NCI-H460 (cell line): ENCODE measurements around the gene HABP4. TPM values are rescaled to one million over a fixed set of nuclear protein-coding genes. Genes with fewer than 3 reads are reported as not detected.

ENCODE experiments used
- DNase-seq: peaks from one replicate; pipeline ENCODE4 v3.0.0-alpha.2; 2016; ENCODE audit warnings: low read depth; ENCODE audit errors: extremely low read depth
- total RNA-seq: library from RNA; depleted of rRNA; stranded (reverse); fragments of >200 nt; shearing (Covaris generic); gene quantifications from 2 replicates; pipeline ENCODE4 v1.2.3, GENCODE V29; 2014

Gene HABP4
- total RNA-seq, 1 experiment from 2014 or later: 7.2 TPM

DNA sequence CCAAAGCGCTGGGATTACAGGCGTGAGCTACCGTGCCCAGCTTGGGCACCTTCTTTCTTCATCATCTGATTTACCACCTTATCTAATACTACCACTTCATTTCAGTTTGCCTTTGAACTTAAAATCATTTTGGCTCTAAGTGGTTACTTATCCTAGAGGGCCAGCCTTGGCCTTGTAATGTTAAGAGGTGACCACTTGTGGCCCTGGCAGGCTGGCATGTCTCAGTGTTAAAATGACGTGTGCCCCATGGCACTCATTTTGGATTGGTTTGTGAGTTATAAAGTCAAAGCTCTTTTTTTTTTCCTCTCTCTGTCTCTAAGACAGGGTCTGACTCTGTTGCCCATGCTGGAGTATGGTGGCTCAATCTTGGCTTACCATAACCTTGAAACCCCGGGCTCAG, 17.8 kb downstream of the HABP4 start:
- no peak for DNase-seq

DNA sequence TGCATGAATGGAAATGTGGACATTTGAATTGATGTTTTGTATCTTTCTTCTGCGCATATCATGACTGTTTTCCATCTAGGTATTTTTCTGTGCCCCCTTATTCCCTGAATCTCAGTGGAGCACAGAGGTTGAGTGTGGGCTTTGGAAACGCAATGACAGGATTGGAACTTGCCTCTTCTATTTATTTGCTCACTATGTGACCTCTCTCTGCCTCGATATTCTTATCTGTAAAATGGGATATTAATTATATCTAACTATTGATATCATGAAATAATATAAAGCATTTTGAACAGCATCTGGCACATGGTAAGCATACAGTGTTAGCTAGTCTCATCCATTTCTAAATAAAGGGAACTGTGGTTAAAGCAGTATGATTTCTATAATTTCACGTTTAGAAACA, 26.0 kb downstream of the HABP4 start:
- DNase-seq: no peak

DNA sequence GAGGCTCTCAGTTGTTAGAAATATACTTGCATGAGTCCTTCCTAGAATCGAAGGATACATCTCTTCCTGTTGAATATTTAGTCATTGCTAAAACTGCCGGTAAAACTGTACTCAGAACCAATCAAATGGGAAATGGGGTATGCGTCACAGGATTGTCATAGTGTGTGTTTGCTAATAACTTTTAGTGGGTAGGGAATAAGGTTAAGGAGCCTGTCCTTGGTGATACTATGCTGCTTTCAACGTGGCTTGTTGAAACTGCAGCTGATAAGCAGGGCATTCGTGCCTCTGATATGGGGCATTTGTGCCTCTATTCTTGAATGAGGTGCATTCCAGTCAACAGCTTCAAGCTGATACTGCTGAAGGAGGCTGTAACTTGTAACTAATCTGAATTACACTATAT, 26.6 kb downstream of the HABP4 start:
- no peak for DNase-seq

DNA sequence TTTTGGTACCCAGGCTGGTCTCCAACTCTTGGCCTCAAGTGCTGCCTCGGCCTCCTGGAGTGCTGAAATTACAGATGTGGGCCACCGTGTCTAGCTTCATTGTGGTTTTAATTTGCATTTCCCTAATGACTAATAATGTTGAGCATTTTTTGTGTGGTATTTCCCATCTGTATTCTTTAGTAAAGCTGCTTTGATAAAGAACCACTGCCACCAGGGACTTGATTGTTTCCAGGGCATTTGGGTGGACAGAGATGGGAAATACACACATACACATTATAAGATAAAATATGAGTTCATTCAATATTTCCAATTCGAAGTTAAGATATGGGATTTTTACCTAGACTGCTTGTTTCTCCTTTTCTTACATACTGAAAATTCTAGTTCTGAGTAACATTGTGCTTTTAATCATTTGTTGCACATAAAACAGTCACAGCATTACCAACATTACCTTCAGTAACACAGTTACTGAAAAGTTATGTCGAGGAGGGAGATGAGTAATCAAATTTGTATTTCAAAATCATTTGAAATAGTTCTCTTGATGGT, 28.9 kb downstream of the HABP4 start:
- DNase-seq: no peak

DNA sequence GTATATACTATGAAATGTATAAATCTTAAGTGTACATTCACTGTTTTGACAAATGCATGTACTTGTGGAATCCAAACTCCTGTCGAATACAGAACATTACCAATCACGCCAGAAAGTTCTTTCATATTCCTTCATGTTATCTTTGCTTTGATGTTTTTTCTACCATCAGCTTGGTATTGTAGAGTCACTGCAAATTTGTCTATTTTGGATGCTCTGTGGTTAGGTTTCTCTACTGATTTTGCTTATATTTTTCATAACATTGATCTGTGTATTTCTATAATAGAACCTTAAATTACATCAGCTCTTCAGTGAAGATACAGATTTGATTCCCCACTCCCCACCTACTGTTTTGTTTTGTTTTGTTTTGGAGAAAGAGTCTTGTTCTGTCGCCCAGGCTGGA, 30.8 kb downstream of the HABP4 start:
- no peak for DNase-seq

DNA sequence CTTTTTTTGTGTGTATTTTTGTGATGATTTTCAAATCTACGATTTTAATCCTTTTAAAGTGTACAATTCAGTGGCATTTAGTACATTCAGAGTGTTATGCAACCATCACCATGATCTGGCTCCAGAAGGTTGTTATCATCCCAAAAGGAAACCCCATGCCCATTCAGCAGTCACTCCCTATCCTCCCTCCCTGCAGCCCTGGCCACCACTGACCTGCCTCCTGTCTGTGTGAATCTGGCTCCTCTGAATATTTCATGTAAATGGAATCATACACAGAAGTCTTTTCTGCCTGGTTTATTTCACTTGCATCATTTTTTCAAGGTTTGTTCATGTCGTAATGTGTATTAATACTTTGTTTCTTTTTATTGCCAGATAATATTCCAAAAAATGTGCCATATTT, 32.5 kb downstream of the HABP4 start:
- DNase-seq: no peak

DNA sequence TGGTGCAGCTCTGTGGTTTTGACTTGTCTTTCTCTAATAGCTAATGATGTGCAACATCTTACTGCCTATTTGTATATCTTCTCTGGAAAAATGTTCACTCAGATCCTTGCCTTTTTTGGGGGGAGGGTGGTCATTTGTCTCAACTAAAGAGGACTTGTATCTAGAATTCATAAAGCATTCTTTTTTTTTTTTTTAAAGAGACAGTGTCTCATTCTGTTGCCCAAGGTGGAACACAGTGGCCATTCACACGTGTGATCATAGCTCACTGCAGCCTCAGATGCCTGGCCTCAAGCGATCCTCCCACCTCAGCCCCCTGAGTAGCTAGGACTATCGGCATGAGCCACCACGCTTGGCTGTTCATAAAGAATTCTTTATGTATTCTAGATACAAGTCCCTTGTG, 33.2 kb downstream of the HABP4 start:
- DNase-seq: no peak

DNA sequence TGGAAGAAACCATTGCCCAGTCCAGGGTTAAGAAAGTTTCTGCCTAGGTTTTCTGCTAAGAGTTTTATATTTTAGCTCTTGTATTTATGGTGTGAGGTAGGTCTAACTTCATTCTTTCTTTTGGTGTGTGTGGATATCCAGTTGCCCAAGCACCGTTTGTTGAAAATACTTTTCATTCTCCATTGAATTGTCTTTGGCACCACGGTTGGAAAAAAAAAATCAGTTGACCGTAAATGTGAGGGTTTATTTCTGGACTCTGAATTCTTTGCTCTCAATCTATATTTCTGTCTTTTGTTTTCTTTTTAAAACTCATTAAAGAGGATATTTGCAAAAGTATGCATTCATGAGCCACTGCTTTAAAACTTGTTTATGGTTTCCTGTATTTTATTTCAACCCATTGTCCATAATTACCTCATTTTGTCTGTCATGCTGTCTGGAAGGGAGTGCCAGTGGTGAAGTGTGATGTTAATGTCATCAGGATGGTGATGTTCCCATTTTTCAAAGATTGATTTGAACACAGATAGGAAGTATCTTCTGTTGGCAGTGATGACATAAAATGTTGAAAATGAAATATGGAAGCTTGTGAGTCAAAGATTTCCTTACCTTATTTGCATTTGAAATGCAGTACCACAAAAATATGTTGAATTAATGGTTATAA, 33.9 kb downstream of the HABP4 start:
- no peak for DNase-seq

DNA sequence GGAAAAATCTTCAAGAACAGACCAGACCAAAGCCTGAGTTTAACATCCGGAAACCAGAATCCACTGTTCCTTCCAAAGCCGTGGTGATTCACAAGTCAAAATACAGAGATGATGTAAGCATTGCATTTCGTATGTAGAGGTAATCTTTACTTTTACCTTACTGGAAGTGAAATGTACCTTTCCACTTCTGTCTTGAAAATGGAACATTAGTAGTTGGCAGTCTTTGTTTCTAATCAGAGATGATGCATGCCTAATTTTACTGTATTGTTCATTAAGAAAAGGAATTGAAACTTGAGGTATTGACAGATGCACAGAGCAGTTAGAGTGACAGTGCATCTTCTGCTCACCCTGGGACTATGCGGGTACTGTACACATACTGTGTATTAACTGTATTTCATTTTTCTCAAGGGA, 34.6 kb downstream of the HABP4 start:
- no peak for DNase-seq

DNA sequence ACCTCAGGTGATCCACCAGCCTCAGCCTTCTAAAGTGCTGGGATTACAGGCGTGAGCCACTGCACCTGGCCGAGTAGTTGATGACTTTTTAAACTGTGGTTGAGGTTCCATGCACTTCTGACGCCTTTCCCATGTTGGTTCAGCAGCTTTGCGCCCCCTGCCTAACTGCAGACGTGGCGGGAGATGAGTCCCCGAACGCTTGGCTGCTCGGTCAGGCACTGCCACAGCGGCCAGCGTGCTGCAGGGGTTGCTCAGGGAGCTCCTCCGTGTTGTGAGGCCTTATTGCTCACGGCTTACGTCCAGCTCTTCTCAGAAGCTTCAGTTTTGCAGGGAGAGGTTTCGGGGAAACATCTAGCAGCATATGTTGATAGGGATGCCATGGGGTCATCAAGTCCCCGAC, 35.3 kb downstream of the HABP4 start:
- no peak for DNase-seq

DNA sequence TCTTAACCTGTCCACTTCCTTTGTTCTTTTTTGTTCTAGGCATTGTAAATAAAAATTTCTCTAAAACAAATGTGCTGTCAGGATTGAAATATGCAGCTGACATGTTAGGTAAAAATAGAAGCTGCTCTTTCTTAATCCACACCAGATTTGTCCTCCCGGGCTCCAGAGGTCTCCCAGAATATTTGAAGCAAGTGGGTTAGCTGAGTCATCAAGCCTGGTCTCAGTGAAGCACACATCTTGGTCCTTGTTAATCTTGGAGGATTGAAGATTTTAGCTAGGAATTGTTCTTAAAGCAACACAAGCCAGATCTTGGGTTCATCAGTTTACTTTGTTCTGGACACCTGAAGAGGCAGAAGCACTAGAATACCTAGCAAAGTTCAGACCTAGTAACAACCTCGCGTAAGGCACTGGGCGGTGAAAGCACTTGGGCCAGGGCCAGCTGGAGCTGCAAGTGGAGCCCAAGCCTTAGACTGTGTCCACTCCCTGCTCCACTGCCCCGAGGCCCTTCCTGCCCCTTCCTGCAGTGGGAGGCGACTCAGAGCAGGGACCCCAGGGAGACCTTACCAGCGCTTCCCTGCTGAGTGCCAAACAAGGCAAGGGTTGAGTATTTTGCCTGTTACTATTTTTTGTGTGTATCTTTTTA, 36.5 kb downstream of the HABP4 start:
- DNase-seq: no peak

DNA sequence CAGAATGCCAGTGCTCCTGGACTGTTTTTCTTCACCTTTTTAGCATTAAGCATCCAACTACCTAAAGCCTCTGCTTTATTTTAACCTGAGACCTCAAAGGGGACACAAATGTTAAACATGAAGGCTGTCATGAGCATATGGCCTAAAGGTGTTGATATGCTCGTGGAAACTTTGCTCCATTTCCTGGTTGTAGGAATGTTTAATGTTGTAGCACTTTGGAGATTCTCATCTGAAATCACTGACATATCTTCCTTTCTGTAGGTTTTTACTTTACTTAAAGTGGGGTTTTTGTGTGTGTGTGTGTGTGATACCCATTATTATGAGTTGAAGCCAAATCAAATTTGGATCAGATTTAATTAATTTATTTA, 37.0 kb downstream of the HABP4 start:
- no peak for DNase-seq

DNA sequence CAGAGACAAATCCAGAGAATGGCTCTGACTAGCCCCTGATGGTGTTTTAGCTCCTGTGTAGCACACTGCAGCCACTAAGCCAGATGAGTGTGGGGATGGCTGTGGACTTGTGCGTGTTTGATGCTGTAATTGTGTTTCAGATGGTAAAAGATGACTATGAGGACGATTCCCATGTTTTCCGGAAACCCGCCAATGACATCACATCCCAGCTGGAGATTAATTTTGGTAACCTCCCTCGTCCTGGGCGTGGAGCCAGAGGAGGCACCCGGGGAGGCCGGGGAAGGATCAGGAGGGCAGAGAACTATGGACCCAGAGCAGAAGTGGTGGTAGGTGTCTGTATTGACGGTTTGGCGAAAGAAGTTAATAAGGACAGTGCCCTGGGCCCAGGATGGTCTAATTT, 38.0 kb downstream of the HABP4 start:
- no peak for DNase-seq

DNA sequence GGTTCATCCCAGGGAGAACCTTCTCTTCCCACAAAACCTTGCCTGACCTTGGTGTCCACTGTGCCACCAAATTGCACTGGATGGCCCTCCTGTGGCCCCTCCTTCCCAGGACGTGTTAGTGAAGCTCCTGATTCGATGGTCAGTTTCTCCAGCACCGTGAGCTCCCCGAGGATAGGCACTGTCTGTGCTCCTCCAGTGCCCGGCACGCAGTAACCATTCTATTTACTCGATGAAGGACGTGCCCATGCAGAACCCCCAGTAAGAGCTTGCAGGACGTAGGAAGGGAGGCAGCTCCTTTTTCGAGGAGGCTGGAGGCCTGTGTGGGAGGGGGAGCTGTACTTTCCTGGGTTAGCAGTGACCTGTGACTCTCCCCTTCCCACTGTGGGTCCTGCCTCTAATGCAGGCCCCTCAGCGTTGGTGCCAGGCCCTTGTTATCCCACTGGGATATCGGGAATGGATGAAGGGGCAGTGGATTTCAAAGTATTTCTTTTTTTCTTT, 39.6 kb downstream of the HABP4 start:
- DNase-seq: no peak

DNA sequence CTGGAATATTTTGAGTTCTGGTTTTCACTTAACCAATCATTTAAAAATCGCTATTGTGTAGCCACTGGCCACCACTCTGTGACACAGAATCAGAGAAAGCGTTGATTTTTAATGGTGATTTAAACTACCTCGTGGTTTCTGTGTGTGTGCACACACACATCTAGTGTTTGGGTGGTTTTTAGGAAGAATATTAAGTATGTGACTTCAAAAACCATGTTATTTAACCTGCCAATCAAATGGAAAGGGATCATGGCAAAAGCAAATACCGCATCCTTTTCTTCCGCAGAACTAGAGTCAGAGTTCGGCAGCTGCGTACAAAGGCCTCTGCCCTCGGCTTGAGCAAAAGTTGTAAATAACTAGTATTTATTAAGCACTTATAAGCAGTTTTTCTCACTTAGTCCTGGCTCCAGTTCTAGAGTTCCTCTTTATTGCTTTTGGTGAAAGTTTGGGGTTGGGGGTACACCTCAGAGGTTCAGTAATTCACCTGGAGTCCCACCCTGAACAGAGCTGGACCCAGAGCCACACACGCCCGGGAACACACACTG, 40.6 kb downstream of the HABP4 start:
- DNase-seq: no peak

DNA sequence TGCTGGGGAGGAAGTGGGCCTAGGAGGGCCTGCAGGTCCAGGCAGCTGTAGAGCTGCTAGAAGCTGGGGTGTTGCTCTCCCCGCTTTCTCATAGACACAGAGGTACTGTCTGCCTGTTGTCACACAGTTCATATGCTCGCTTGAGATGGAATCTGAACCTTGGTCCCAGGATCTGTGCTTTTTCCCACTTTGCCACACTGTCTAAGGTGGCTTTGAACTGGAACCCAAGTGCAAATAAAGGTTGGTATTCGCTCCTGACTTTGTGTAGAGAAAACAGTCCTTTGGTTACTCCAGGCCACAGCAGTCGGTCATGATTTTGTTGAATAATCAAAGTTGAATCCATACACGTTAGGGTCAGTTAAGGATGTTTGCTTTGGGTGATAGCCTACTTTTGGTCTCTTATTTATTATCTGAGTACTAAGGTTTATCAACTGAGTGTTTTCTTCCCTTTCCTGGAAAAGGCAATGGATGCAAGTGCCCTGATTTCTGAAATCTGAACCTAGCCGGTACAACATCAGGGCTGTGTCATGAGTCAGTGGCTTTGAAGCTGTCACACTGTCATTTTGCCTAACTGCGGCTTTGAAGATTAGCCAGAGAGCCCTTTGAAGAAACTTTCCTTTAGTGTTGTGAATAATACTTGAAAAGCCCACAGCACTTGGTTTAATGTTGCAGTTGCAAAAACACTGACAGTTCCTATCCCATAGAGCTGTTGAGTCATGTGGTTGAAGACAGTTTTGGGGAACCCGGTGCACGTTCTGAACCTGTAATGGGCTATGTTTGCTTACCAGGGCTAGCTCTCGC, 41.3 kb downstream of the HABP4 start:
- no peak for DNase-seq

DNA sequence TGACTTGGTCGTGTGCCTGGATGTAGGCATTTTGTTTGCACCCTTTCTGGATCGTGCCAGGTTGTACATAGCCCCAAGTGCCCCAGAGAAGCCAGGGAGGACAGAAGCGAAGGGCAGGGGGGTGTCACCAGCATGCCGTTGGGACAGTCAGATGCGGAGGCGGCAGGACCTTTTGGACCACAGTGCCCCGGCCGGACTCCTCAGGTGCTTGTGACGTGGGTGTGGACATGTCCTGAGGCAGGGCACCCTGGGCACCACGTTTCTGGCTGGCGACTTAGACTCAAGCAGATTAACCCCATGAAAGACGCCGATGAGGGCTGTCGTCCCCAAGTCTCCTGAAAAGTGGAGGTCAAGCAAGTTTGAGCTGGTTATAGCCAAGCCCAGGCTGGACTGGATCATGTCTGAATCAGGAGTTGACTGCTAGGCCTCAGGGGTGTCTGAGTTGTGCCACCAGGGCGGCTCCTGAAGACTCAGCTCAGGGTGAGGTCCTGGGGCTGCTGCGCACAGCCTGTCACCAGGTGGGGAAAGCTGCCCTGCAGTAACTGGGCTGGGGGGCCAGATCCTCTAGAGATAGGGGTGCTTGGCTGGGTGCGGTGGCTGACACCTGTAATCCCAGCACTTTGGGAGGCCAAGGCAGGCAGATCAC, 42.0 kb downstream of the HABP4 start:
- DNase-seq: no peak

DNA sequence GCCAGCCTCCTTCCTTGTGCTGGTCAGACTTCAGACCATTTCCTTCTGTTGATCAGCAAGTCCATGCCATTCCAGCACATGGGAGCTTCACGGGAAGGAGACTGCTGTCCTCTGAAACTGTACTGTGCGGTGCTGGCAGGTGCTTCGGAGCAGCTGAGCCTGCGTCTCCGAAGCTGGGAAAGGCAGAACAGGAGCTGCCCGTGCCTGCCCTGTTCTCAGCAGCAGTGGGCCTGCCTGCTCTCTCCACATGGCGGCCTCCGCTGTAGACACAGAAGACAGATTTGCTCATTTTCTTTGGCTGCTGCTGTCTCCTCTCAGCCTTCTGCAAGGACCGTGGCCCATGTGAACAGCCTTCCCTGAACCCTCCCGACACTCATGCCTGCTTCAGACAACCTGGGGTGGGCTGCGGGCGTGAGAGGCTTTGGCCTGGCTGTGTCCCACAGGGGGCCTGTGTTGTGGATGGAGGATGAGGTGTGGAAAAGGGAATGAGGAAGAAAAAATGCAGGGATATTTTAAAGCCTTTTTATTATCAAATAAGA, 43.1 kb downstream of the HABP4 start:
- DNase-seq: no peak

DNA sequence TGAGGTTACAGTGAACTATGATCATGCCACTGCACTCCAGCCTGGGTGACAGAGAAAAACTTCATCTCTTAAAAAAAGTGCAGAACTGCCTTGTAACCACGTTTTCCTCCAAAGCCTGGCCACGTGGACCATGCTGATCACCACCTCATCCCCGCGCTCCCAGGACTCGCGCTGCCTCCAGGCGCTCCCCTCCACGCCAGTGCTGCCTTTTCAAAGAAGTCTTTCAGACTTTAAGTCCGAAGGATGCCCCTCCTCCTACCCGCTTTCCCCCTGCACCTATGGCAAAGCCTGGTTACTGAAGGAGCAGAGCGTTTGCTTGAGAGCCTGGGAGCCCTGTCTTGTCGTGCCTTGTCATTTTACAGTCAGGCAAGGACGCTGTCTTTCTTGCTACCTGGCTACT, 43.8 kb downstream of the HABP4 start:
- no peak for DNase-seq

DNA sequence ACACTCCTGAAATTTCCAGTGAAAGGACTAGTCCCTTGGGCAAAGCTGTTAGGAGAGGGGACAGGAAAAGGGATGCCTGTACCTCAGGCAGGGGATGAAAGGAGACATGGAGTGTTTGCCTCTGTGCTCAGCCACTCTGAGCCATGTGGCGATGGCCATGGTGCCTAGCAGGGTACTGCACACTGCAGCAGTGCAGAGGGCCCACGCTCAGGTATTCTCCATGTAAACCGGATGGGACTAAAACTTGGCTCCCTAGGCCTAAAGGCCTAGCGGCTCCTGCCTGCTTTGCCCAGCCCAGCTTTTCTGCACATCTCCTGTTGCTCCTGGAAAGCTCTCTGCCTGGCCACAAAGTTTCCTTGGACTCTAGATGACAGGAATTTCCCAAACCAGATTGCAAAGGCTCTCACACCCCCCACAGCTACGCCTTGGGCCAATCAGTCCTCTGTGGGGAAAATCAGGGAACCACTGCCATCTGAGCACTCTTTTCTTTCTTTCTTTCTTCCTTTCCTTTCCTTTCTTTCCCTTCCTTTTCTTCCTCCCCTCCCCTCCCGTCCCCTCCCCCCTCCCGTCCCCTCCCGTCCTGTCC, 44.3 kb downstream of the HABP4 start:
- DNase-seq: no peak
